Naive B cell (primary cell): ENCODE data around the gene ALG14. TPM values are rescaled to one million over a fixed set of nuclear protein-coding genes. Genes with fewer than 3 reads are reported as not detected.
A peak's percentile ranks its signal among the peaks of the same experiment; 100 is the strongest.
"Not testable (repeated sequence)": the region's sequence is repeated elsewhere in the genome, so short reads cannot be mapped to it uniquely, and the experiment has no call there.

ENCODE experiments used
- ATAC-seq, 2 donors: fragments of 150-1000 bp; cut with Tn5 transposase; 2 replicates each; pipeline ENCODE4 v1.10.0; 2021; ENCODE audit warnings: low read depth in 2 of 2, mild to moderate bottlenecking in 2 of 2, moderate library complexity in 2 of 2
- DNase-seq: peaks from one replicate; pipeline ENCODE4 v3.0.0; 2022
- H3K27ac Mint-ChIP-seq, 6 donors: one replicate each; pipeline ENCODE4 v1.8.0; 2020 to 2022; ENCODE audit warnings: mild to moderate bottlenecking in 6 of 6, mixed read lengths in 6 of 6, moderate library complexity in 5 of 6, inconsistent platforms in 2 of 6
- H3K27me3 Mint-ChIP-seq, 3 donors: one replicate each; pipeline ENCODE4 v1.8.0; 2021 to 2022; ENCODE audit warnings: mixed read lengths in 3 of 3, mild to moderate bottlenecking in 1 of 3
- H3K36me3 Mint-ChIP-seq, 2 donors: one replicate each; pipeline ENCODE4 v1.8.0; 2020 to 2022; ENCODE audit warnings: mixed read lengths in 2 of 2, inconsistent platforms in 1 of 2, mild to moderate bottlenecking in 1 of 2
- H3K4me1 Mint-ChIP-seq, 3 donors: one replicate each; pipeline ENCODE4 v1.8.0; 2020 to 2022; ENCODE audit warnings: mixed read lengths in 3 of 3, inconsistent platforms in 1 of 3, mild to moderate bottlenecking in 1 of 3, moderate library complexity in 1 of 3
- H3K4me3 Mint-ChIP-seq, 8 donors: one replicate each; pipeline ENCODE4 v1.8.0; 2020 to 2022; ENCODE audit warnings: mild to moderate bottlenecking in 8 of 8, mixed read lengths in 8 of 8, moderate library complexity in 8 of 8, inconsistent platforms in 2 of 8
- H3K9me3 Mint-ChIP-seq, 7 donors: one replicate each; pipeline ENCODE4 v1.8.0; 2020 to 2022; ENCODE audit warnings: mixed read lengths in 7 of 7, mild to moderate bottlenecking in 5 of 7, inconsistent platforms in 2 of 7, moderate library complexity in 1 of 7
- polyA plus RNA-seq, 6 donors: library from polyadenylated mRNA; unstranded; fragments of 300-500 nt; fragmentation: Illumina TruSeq; gene quantifications; one replicate each; pipeline ENCODE4 v1.2.3, GENCODE V29; 2021; ENCODE audit warnings: low read depth in 6 of 6

Gene ALG14
- polyA plus RNA-seq, 6 donors from 2014 or later, result 1.5 to 20.7 (median 6.0) TPM

- ATAC-seq, H3K9me3 Mint-ChIP-seq, H3K36me3 Mint-ChIP-seq, DNase-seq, H3K4me1 Mint-ChIP-seq, H3K27me3 Mint-ChIP-seq, H3K27ac Mint-ChIP-seq, H3K4me3 Mint-ChIP-seq: not testable (repeated sequence)
Observed at GRCh38 chr1:95047624-95048023, 25.1 kb downstream of the ALG14 start.

- H3K4me3 Mint-ChIP-seq, result no peak overlapping the region
- no peaks in the 10 kb centered on the region for H3K4me1 Mint-ChIP-seq
- no peaks in the 10 kb centered on the region for H3K9me3 Mint-ChIP-seq
- no peak for ATAC-seq
- no peaks in the 10 kb centered on the region for H3K27me3 Mint-ChIP-seq
- no peak for DNase-seq
- no peak overlapping the region for H3K27ac Mint-ChIP-seq
- no peaks in the 10 kb centered on the region for H3K36me3 Mint-ChIP-seq
Observed at GRCh38 chr1:95046359-95046758, 26.4 kb downstream of the ALG14 start.

- no peaks in the 10 kb centered on the region for H3K36me3 Mint-ChIP-seq
- ATAC-seq (peak; percentile 88 to 95), DNase-seq (peak; percentile 72)
- no peak overlapping the region for H3K4me3 Mint-ChIP-seq
- no peaks in the 10 kb centered on the region for H3K9me3 Mint-ChIP-seq
- H3K27me3 Mint-ChIP-seq, result no peaks in the 10 kb centered on the region
- no peaks in the 10 kb centered on the region for H3K4me1 Mint-ChIP-seq
- H3K27ac Mint-ChIP-seq, result no peak overlapping the region
Observed at GRCh38 chr1:95043141-95043980, 29.4 kb downstream of the ALG14 start.

GRCh38 chr1:95042286-95042685, 30.5 kb downstream of the ALG14 start:
- Mint-ChIP-seq H3K9me3 (no peaks in the 10 kb centered on the region), H3K4me1 (no peaks in the 10 kb centered on the region), H3K27ac (no peak overlapping the region), H3K36me3 (no peaks in the 10 kb centered on the region), H3K27me3 (no peaks in the 10 kb centered on the region), H3K4me3 (no peak overlapping the region)
- DNase-seq, result no peak
- no peak for ATAC-seq

- ATAC-seq (peak; percentile 53 to 54), DNase-seq (peak; percentile 8)
- H3K27me3 Mint-ChIP-seq, result no peaks in the 10 kb centered on the region
- H3K9me3 Mint-ChIP-seq, result no peaks in the 10 kb centered on the region
- H3K27ac Mint-ChIP-seq, result peak overlapping the region in 1 of 6 donors; percentile 63
- H3K4me3 Mint-ChIP-seq, result no peak overlapping the region
- H3K36me3 Mint-ChIP-seq, result no peaks in the 10 kb centered on the region
- H3K4me1 Mint-ChIP-seq, result no peaks in the 10 kb centered on the region
Observed at GRCh38 chr1:95041491-95042165, 31.1 kb downstream of the ALG14 start.

- DNase-seq (no peak), ATAC-seq (no peak)
- Mint-ChIP-seq H3K4me3 (no peak overlapping the region), H3K27me3 (no peaks in the 10 kb centered on the region), H3K4me1 (no peaks in the 10 kb centered on the region), H3K9me3 (no peaks in the 10 kb centered on the region), H3K36me3 (no peaks in the 10 kb centered on the region), H3K27ac (no peak overlapping the region)
Observed at GRCh38 chr1:95040032-95040525, 32.7 kb downstream of the ALG14 start.

GRCh38 chr1:95039360-95040031, 33.3 kb downstream of the ALG14 start:
- no peaks in the 10 kb centered on the region for H3K4me1 Mint-ChIP-seq
- H3K9me3 Mint-ChIP-seq, result no peaks in the 10 kb centered on the region
- no peak for ATAC-seq
- no peaks in the 10 kb centered on the region for H3K36me3 Mint-ChIP-seq
- H3K27ac Mint-ChIP-seq, result no peak overlapping the region
- no peak for DNase-seq
- H3K27me3 Mint-ChIP-seq, result no peaks in the 10 kb centered on the region
- no peak overlapping the region for H3K4me3 Mint-ChIP-seq

GRCh38 chr1:95035536-95035935, 37.2 kb downstream of the ALG14 start:
- Mint-ChIP-seq H3K9me3 (no peaks in the 10 kb centered on the region), H3K4me3 (no peak overlapping the region), H3K36me3 (no peaks in the 10 kb centered on the region), H3K27ac (no peak overlapping the region), H3K4me1 (no peaks in the 10 kb centered on the region), H3K27me3 (no peaks in the 10 kb centered on the region)
- ATAC-seq (no peak), DNase-seq (no peak)

- no peaks in the 10 kb centered on the region for H3K36me3 Mint-ChIP-seq
- no peak for ATAC-seq
- peaks cover 0 to under 1% (median 0%) of the 10 kb centered on the region in 7 donors for H3K9me3 Mint-ChIP-seq
- H3K4me1 Mint-ChIP-seq, result no peaks in the 10 kb centered on the region
- no peak overlapping the region for H3K27ac Mint-ChIP-seq
- no peak overlapping the region for H3K4me3 Mint-ChIP-seq
- DNase-seq, result no peak
- no peaks in the 10 kb centered on the region for H3K27me3 Mint-ChIP-seq
Observed at GRCh38 chr1:95034506-95034905, 38.2 kb downstream of the ALG14 start.

- no peaks in the 10 kb centered on the region for H3K27me3 Mint-ChIP-seq
- peaks cover 0 to 7% (median 3%) of the 10 kb centered on the region in 7 donors for H3K9me3 Mint-ChIP-seq
- no peak for ATAC-seq
- H3K36me3 Mint-ChIP-seq, result peaks cover 0 to 4% of the 10 kb centered on the region in 2 donors
- H3K4me3 Mint-ChIP-seq, result no peak overlapping the region
- H3K4me1 Mint-ChIP-seq, result no peaks in the 10 kb centered on the region
- no peak for DNase-seq
- no peak overlapping the region for H3K27ac Mint-ChIP-seq
Observed at GRCh38 chr1:95033843-95034242, 38.9 kb downstream of the ALG14 start.

- ATAC-seq, result no peak
- Mint-ChIP-seq H3K27ac (no peak overlapping the region), H3K4me3 (no peak overlapping the region), H3K9me3 (peaks cover 0 to 13% (median 4%) of the 10 kb centered on the region in 7 donors), H3K4me1 (no peaks in the 10 kb centered on the region), H3K27me3 (no peaks in the 10 kb centered on the region), H3K36me3 (peaks cover 9 to 12% of the 10 kb centered on the region in 2 donors)
- no peak for DNase-seq
Observed at GRCh38 chr1:95029532-95029931, 43.2 kb downstream of the ALG14 start.

GRCh38 chr1:95028954-95029353, 43.8 kb downstream of the ALG14 start:
- ATAC-seq, result no peak

GRCh38 chr1:95027046-95027445, 45.7 kb downstream of the ALG14 start:
- no peaks in the 10 kb centered on the region for H3K4me1 Mint-ChIP-seq
- no peak overlapping the region for H3K27ac Mint-ChIP-seq
- peaks cover 9 to 12% of the 10 kb centered on the region in 2 donors for H3K36me3 Mint-ChIP-seq
- ATAC-seq (no peak), DNase-seq (no peak)
- peaks cover 0 to 13% (median 4%) of the 10 kb centered on the region in 7 donors for H3K9me3 Mint-ChIP-seq
- no peaks in the 10 kb centered on the region for H3K27me3 Mint-ChIP-seq
- H3K4me3 Mint-ChIP-seq, result no peak overlapping the region

More at GRCh38 chr1:95028954-95029353, 43.8 kb downstream of the ALG14 start:
- Mint-ChIP-seq H3K4me3 (no peak overlapping the region), H3K27me3 (no peaks in the 10 kb centered on the region), H3K4me1 (no peaks in the 10 kb centered on the region), H3K36me3 (peaks cover 9 to 12% of the 10 kb centered on the region in 2 donors), H3K27ac (no peak overlapping the region), H3K9me3 (peaks cover 0 to 13% (median 4%) of the 10 kb centered on the region in 7 donors)
- no peak for DNase-seq
